WTC11 (cell line): ENCODE results near the gene TPX2. TPM values are rescaled to one million over a fixed set of nuclear protein-coding genes. Genes with fewer than 3 reads are reported as not detected.

Source experiments
- ATAC-seq: fragments of 200-7000 bp; cut with Tn5 transposase; 2 replicates; pipeline ENCODE4 v1.10.0; 2021; ENCODE audit warnings: mild to moderate bottlenecking, moderate library complexity
- CTCF ChIA-PET: fragments of 300-600 bp; sonication (Branson Sonifier 250); formaldehyde crosslinking; loops from one replicate; lab custom pipeline; 2021; ENCODE audit warnings: antibody characterized with exemption; lab: Charles Lee
- POLR2A ChIA-PET: fragments of 350-600 bp; sonication (Branson Sonifier 250); formaldehyde crosslinking; loops from one replicate; lab custom pipeline; 2021; ENCODE audit warnings: antibody characterized with exemption; lab: Charles Lee
- DNase-seq: peaks from one replicate; pipeline ENCODE4 v3.0.0; 2021; ENCODE audit warnings: low spot score
- H3K27ac Mint-ChIP-seq: 2 replicates; pipeline ENCODE4 v1.8.0; 2021; ENCODE audit warnings: mixed read lengths
- H3K27me3 Mint-ChIP-seq: 2 replicates; pipeline ENCODE4 v1.8.0; 2021; ENCODE audit warnings: low read depth, mild to moderate bottlenecking, moderate library complexity, mixed read lengths
- H3K36me3 Mint-ChIP-seq: 2 replicates; pipeline ENCODE4 v1.8.0; 2021; ENCODE audit warnings: mixed read lengths
- H3K4me1 Mint-ChIP-seq: 2 replicates; pipeline ENCODE4 v1.8.0; 2022; ENCODE audit warnings: mixed read lengths
- H3K4me3 Mint-ChIP-seq: 2 replicates; pipeline ENCODE4 v1.8.0; 2021; ENCODE audit warnings: mild to moderate bottlenecking, moderate library complexity, mixed read lengths
- H3K9me3 Mint-ChIP-seq: 2 replicates; pipeline ENCODE4 v1.8.0; 2021; ENCODE audit warnings: mixed read lengths
- CBFB ChIP-seq: sonication (generic); formaldehyde crosslinking; IDR thresholded peaks from 2 replicates; pipeline ENCODE4 v1.8.1; 2022; ENCODE audit warnings: mild to moderate bottlenecking, low read depth, missing genetic modification reagents
- ELF4 ChIP-seq: sonication (generic); formaldehyde crosslinking; IDR thresholded peaks from 2 replicates; pipeline ENCODE4 v1.8.1; 2022; ENCODE audit warnings: low read depth, mild to moderate bottlenecking, moderate library complexity, missing genetic modification reagents
- EMX1 ChIP-seq: fragments of 250-450 bp; sonication (Bioruptor Pico); IDR thresholded peaks from 2 replicates; pipeline ENCODE4 v1.8.0; 2021; ENCODE audit warnings: mild to moderate bottlenecking
- FOXJ3 ChIP-seq: sonication (generic); formaldehyde crosslinking; IDR thresholded peaks from 2 replicates; pipeline ENCODE4 v1.9.0; 2021; ENCODE audit warnings: missing genetic modification reagents, mild to moderate bottlenecking, borderline replicate concordance
- HMGA2 ChIP-seq: fragments of 250-450 bp; sonication (Bioruptor Pico); IDR thresholded peaks from 2 replicates; pipeline ENCODE4 v1.4.0; 2021; ENCODE audit warnings: mild to moderate bottlenecking, moderate library complexity
- JAZF1 ChIP-seq: fragments of 250-450 bp; sonication (Bioruptor Pico); IDR thresholded peaks from 2 replicates; pipeline ENCODE4 v1.9.0; 2021; ENCODE audit warnings: moderate library complexity, mild to moderate bottlenecking, inconsistent platforms
- NR1H2 ChIP-seq: sonication (generic); formaldehyde crosslinking; IDR thresholded peaks from 2 replicates; pipeline ENCODE4 v1.9.0; 2021; ENCODE audit warnings: mild to moderate bottlenecking, moderate library complexity, missing genetic modification reagents
- NR2C2 ChIP-seq: sonication (generic); formaldehyde crosslinking; IDR thresholded peaks from 2 replicates; pipeline ENCODE4 v1.8.0; 2022; ENCODE audit warnings: mild to moderate bottlenecking, missing genetic modification reagents
- PRDM15 ChIP-seq: sonication (generic); formaldehyde crosslinking; IDR thresholded peaks from 2 replicates; pipeline ENCODE4 v1.8.0; 2022; ENCODE audit warnings: missing genetic modification reagents
- PREB ChIP-seq: sonication (generic); formaldehyde crosslinking; IDR thresholded peaks from 2 replicates; pipeline ENCODE4 v1.8.1; 2022; ENCODE audit warnings: mild to moderate bottlenecking, missing genetic modification reagents, moderate library complexity, borderline replicate concordance
- PRRX2 ChIP-seq: fragments of 250-450 bp; sonication (Bioruptor Pico); IDR thresholded peaks from 2 replicates; pipeline ENCODE4 v1.8.0; 2021; ENCODE audit warnings: mild to moderate bottlenecking
- SMAD3 ChIP-seq: sonication (generic); formaldehyde crosslinking; IDR thresholded peaks from 2 replicates; pipeline ENCODE4 v1.8.0; 2022; ENCODE audit warnings: missing genetic modification reagents, mild to moderate bottlenecking, borderline replicate concordance
- TEAD1 ChIP-seq: sonication (generic); formaldehyde crosslinking; IDR thresholded peaks from 2 replicates; pipeline ENCODE4 v1.8.0; 2022; ENCODE audit warnings: mild to moderate bottlenecking, missing genetic modification reagents
- ZNF671 ChIP-seq: fragments of 250-450 bp; sonication (Bioruptor Pico); IDR thresholded peaks from 2 replicates; pipeline ENCODE4 v1.8.0; 2021; ENCODE audit warnings: mild to moderate bottlenecking
- ZSCAN18 ChIP-seq: fragments of 250-450 bp; sonication (Bioruptor Pico); IDR thresholded peaks from 2 replicates; pipeline ENCODE4 v2.1.2; 2022; ENCODE audit warnings: mild to moderate bottlenecking, moderate library complexity
- total RNA-seq: library from RNA; stranded (reverse); gene quantifications from 3 replicates; pipeline ENCODE4 v1.2.3, GENCODE V29; 2021
- TF ChIP-seq, protein P1 (sequence below): sonication (generic); formaldehyde crosslinking; IDR thresholded peaks from 2 replicates; pipeline ENCODE4 v1.8.1; 2023; ENCODE audit warnings: mild to moderate bottlenecking, moderate library complexity, missing genetic modification reagents
- TF ChIP-seq, protein P2 (sequence below): sonication (generic); formaldehyde crosslinking; IDR thresholded peaks from 2 replicates; pipeline ENCODE4 v1.8.1; 2022; ENCODE audit warnings: missing genetic modification reagents, borderline replicate concordance
- TF ChIP-seq, protein P3 (sequence below): sonication (generic); formaldehyde crosslinking; IDR thresholded peaks from 2 replicates; pipeline ENCODE4 v1.8.1; 2023; ENCODE audit warnings: mild to moderate bottlenecking, missing genetic modification reagents
- TF ChIP-seq, protein P4 (sequence below): sonication (generic); formaldehyde crosslinking; IDR thresholded peaks from 2 replicates; pipeline ENCODE4 v1.8.0; 2022; ENCODE audit warnings: mild to moderate bottlenecking, missing genetic modification reagents

The TPX2 gene
- total RNA-seq, 1 experiment from 2014 or later, result 123 TPM

DNA sequence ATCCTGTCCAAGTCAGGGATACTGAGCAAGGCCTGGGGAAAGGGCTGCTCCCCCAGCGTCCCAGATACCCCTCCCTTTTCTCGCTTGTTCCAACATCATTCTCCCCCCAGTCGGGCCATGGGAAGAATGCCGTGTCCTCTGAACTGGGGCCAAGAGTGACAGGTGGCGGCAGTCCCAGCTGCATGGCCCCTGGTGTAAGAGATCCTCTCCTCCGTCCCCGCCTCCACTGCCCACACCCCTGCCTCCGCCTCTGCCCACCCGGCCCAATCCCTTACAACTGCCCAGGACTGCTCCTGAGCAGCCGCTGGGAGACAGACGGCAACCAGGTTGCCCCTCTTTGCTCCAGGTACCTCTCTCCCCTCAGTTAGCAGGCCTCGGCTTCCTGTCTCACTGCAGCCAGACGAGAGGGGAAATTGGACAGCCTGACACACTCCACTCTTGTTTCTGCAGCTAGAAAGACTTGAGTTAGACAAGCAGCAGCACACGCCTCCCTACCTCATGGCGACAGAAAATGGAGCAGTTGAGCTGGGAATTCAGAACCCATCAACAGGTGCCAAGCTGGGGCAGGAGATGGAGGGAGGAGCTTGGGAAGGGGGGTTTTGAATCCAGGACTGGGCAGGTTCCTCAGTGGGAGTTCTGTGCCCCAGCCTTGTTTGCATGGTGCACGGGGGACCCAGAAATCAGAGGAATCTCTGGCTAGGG, 80.1 kb downstream of the TPX2 start, which contains the start of gene MYLK2:
Gene MYLK2 (plus strand): TSS at position 274 of the 702 bp plus-strand sequence. CDS start 225 bp downstream, at position 499.
- Mint-ChIP-seq H3K36me3 (no peaks in the 10 kb centered on the region), H3K27me3 (no peaks in the 10 kb centered on the region), H3K9me3 (no peaks in the 10 kb centered on the region), H3K27ac (no peak within 1 kb of the TSS), H3K4me3 (no peak within 1 kb of the TSS), H3K4me1 (peaks cover 12% of the 10 kb centered on the region)
- TF ChIP-seq SMAD3 (CRISPR knock-in tag), result no peak
- ChIA-PET CTCF (interaction anchor here (0.8 to 1.2 kb wide), 4 partner anchors 27 to 132 kb away, joined by 3 to 10 read pairs (median 4); partner anchors contain the start of gene PDRG1), POLR2A (no interaction called here)
- no peak for DNase-seq
- ATAC-seq, result no peak

DNA sequence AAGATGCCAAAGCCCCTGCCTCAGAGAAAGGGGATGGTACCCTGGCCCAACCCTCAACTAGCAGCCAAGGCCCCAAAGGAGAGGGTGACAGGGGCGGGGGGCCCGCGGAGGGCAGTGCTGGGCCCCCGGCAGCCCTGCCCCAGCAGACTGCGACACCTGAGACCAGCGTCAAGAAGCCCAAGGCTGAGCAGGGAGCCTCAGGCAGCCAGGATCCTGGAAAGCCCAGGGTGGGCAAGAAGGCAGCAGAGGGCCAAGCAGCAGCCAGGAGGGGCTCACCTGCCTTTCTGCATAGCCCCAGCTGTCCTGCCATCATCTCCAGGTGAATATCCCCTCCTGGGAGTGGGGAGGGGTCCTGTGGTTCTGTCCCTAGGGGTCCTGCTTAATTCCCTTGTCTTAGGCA, 81.1 kb downstream of the TPX2 start:
- TF ChIP-seq PRDM15 (no peak), FOXJ3 (CRISPR knock-in tag) (no peak), JAZF1 (CRISPR knock-in tag) (no peak), CBFB (CRISPR knock-in tag) (no peak), HMGA2 (CRISPR knock-in tag) (no peak), ELF4 (no peak), ZNF671 (CRISPR knock-in tag) (no peak), EMX1 (CRISPR knock-in tag) (no peak), PREB (no peak), NR1H2 (no peak), TEAD1 (CRISPR knock-in tag) (no peak), NR2C2 (no peak), ZSCAN18 (no peak), PRRX2 (CRISPR knock-in tag) (no peak)
- TF ChIP-seq, protein P1, sequence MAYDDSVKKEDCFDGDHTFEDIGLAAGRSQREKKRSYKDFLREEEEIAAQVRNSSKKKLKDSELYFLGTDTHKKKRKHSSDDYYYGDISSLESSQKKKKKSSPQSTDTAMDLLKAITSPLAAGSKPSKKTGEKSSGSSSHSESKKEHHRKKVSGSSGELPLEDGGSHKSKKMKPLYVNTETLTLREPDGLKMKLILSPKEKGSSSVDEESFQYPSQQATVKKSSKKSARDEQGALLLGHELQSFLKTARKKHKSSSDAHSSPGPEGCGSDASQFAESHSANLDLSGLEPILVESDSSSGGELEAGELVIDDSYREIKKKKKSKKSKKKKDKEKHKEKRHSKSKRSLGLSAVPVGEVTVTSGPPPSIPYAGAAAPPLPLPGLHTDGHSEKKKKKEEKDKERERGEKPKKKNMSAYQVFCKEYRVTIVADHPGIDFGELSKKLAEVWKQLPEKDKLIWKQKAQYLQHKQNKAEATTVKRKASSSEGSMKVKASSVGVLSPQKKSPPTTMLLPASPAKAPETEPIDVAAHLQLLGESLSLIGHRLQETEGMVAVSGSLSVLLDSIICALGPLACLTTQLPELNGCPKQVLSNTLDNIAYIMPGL (CRISPR knock-in tag), result no peak
- TF ChIP-seq, protein P2, sequence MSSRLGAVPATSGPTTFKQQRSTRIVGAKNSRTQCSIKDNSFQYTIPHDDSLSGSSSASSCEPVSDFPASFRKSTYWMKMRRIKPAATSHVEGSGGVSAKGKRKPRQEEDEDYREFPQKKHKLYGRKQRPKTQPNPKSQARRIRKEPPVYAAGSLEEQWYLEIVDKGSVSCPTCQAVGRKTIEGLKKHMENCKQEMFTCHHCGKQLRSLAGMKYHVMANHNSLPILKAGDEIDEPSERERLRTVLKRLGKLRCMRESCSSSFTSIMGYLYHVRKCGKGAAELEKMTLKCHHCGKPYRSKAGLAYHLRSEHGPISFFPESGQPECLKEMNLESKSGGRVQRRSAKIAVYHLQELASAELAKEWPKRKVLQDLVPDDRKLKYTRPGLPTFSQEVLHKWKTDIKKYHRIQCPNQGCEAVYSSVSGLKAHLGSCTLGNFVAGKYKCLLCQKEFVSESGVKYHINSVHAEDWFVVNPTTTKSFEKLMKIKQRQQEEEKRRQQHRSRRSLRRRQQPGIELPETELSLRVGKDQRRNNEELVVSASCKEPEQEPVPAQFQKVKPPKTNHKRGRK, result no peak
- TF ChIP-seq, protein P3, sequence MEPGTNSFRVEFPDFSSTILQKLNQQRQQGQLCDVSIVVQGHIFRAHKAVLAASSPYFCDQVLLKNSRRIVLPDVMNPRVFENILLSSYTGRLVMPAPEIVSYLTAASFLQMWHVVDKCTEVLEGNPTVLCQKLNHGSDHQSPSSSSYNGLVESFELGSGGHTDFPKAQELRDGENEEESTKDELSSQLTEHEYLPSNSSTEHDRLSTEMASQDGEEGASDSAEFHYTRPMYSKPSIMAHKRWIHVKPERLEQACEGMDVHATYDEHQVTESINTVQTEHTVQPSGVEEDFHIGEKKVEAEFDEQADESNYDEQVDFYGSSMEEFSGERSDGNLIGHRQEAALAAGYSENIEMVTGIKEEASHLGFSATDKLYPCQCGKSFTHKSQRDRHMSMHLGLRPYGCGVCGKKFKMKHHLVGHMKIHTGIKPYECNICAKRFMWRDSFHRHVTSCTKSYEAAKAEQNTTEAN (CRISPR knock-in tag), result no peak
- TF ChIP-seq, protein P4, sequence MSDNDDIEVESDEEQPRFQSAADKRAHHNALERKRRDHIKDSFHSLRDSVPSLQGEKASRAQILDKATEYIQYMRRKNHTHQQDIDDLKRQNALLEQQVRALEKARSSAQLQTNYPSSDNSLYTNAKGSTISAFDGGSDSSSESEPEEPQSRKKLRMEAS (CRISPR knock-in tag), result no peak
- TF ChIP-seq, all 79 proteins: peak for 0
- H3K27ac Mint-ChIP-seq, result no peak overlapping the region
- POLR2A ChIA-PET, result no interaction called here
- H3K36me3 Mint-ChIP-seq, result no peaks in the 10 kb centered on the region
- no peak overlapping the region for H3K4me3 Mint-ChIP-seq
- CTCF ChIA-PET, result interaction anchor here (0.8 to 1.2 kb wide), 2 partner anchors 26 to 131 kb away, joined by 4 read pairs; partner anchors contain the start of gene PDRG1
- no peak for DNase-seq
- H3K4me1 Mint-ChIP-seq, result peaks cover 9% of the 10 kb centered on the region
- no peaks in the 10 kb centered on the region for H3K27me3 Mint-ChIP-seq
- ATAC-seq, result no peak
- no peaks in the 10 kb centered on the region for H3K9me3 Mint-ChIP-seq
